ENCODE data around the gene ENO2.
A peak's percentile ranks its signal among the peaks of the same experiment; 100 is the strongest.

The ENO2 gene

DNA sequence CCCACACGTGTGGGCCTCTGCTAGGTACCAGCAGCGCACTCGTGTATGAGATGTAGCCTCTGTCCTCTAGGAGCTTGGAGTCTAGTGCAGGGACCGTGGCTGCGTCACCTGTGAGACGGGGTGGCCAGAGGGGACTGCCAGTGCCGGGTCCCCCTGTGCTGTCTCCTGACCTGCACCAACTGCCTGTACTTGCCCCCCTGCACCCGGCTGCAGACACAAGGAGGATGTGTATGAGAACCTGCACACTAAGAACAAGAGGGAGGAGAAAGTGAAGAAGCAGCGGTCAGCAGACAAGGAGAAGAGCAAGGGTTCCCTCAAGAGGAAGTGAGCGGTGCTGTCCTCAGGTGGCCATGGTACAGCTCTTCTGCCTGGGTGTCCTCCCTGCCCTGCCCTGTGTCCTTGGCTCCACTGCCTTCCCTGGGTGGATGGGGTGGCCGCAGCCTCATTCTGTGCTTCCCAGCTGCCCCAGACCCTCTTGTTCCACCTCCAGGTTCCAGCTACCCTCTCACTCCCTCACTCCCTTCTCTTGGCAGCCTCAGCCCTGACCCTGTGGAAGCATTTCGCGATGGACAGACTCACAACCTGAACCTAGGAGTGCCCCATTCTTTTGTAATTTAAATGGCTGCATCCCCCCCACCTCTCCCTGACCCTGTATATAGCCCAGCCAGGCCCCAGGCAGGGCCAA is 46.4 kb downstream of the ENO2 start:
- DNase-seq (ENCODE audit: low spot score) = no peak

DNA sequence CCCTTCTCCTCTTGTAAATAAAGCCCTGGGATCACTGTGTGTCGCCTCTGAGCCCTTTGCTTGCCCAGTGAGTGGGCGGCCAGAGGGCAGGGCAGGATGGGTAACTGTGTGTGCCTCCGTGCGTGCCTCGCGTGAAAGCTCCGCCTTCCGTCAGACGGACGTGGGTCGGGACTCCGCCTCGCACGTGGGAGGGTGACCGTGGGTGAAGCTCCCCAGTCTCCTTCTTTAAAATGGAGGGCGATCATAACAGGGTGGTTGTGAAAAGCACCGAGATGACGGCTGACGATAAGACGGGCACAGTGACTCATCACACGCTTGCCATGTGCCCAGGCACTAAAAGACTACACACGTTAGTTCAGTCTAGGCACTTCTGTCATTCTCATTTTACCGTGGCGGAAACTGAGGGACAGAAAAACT is 46.9 kb downstream of the ENO2 start:
- no peak for DNase-seq (ENCODE audit: low spot score)

GRCh38 chr12:6961695-6962284 is 47.4 kb downstream of the ENO2 start:
- no peak for DNase-seq (ENCODE audit: low spot score)

- no peak for DNase-seq (ENCODE audit: low spot score)
Observed at GRCh38 chr12:6962285-6963015, 48.1 kb downstream of the ENO2 start.

DNA sequence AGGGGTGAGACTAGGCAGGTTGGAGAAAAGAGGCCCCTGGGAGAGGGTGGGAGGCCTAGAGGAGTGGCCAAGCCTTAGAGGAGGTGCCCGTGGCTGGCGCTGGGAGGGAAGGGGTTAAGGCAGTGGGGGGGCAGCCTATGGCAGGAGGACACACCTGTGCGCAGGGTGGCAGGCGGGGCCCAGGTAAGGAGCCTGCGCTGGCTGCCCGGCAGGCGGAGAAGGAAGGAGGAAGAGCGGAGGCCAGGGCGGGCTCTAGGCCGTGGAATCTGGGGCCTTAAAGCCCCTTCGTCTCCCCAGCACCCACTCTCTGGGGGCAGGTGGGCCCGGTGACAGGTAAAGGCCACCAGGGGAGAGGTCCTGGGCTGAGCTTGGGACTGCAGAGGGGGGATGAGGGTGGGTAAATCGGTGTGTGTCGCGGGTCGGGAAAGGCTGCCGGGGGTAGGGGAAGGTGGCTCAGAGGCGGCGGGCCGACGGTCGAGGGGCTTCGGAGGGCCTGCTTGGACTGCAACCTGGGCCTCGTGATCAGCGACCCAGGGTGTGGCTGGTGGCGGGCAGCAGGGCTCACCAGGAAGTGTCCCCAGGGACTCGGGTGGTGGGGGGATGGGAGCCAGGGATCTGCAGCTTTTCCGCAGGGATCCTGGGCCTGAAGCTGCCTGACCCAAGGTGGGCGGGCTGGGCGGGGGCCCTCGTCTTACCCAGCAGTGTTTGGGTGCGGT is 48.8 kb downstream of the ENO2 start:
- no peak for DNase-seq (ENCODE audit: low spot score)

GRCh38 chr12:6963791-6964413 is 49.5 kb downstream of the ENO2 start:
- no peak for DNase-seq (ENCODE audit: low spot score)

GRCh38 chr12:6964605-6965025 is 50.2 kb downstream of the ENO2 start:
- no peak for DNase-seq (ENCODE audit: low spot score)

DNA sequence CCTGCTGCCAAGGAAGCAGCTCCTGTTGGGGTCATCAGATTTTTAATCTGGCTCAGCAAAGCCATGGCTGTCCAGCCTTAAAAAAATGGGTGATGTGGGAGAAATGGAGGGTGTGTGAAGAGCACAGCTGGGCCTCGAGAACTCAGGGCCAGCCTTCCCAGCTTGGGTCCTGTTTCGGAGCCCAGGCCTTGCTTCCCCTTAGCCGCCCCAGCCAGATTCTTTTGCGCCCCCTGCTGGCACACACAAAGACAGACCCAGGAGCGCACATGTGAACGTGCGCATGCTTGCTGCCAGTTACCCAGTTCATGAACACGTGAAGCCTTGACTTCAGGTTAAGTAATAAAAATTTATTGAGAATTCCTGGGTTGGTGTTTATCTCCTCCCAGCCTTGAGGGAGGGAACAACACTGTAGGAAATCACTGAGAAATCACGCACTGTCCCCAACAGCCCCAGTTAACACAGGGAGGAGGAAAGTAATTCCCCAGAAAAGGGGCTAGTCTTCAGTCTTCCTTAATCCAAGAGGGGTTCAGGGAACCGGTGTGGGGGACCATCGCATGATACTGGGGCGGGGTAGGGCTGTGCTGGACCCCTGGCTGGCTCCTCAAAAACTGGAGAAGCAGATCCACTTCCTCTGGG is 50.8 kb downstream of the ENO2 start:
- peak; percentile 84 for DNase-seq (ENCODE audit: low spot score)

GRCh38 chr12:6965714-6966113 is 51.3 kb downstream of the ENO2 start:
- no peak for DNase-seq (ENCODE audit: low spot score)

DNA sequence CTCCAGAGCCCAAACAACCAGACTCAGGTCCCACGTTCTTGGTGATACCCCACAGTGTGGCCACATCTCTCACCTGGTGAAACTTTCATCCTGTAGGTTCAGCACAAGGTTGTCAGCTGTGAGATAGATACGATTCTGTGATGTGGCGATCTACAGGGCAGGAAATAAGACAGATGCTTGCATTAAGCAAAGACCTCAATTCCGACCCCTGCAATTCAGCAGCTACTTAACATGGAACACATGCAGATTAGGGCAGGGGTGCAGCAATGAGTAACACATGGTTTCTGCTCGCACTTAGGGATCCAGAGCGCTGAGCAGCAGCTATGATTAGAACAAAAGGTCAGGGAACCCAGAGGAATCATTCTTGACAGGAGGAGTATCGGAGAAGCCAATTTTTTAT is 52.0 kb downstream of the ENO2 start:
- DNase-seq (ENCODE audit: low spot score) = no peak

GRCh38 chr12:6967651-6968100 is 53.3 kb downstream of the ENO2 start:
- DNase-seq (ENCODE audit: low spot score) = no peak

DNA sequence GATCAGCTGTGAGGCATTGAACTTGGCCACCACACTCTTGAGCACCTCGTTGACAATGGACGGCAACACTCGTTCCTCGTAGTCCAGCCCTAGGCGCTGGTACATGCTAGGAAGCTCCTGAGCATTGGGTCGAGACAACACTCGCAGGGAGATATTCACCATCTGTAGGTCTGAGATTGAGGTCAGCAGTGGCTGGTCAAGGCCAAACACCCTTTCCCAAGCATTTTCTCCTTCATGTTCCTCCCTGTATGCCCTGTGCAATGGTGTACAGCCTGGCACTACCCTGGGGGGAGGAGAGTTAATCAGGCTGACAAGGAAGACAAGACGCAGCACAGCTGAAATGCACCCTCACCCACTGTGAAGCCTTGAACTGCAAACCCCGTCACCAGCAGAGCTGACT is 54.0 kb downstream of the ENO2 start:
- DNase-seq (ENCODE audit: low spot score) = no peak

DNA sequence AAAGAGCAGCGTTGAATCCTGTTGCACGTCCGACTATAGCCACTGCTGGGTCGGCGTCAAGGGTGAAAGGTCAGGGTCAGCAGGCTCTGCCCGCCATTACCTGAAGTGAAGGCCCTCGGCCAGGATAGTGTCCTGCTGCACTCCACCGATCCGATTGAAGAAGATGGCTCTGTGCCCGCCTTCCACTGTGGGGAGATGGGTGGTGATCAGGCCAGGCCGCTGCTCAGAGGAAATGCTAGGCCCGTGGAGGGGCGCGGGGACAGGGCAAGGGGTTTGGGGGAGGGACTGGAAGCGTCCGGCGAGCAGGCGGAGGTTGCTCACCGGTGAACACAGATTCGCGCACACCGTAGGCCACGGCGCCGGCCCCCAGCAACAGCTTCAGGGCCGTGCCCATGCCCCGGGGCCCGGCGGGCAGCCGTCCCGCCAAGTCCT is 55.7 kb downstream of the ENO2 start:
- DNase-seq (ENCODE audit: low spot score) = no peak
